Activated CD8-positive, alpha-beta T cell treated with anti-CD3 and anti-CD28 coated beads for 36 hours (primary cell): ENCODE data around the gene KCNJ3. TPM values are rescaled to one million over a fixed set of nuclear protein-coding genes. Genes with fewer than 3 reads are reported as not detected.

ENCODE experiments used
- ATAC-seq: fragments of 200-7000 bp; cut with Tn5 transposase; one replicate; pipeline ENCODE4 v1.10.0; 2021; ENCODE audit warnings: mild to moderate bottlenecking, moderate library complexity
- CTCF ChIA-PET: fragments of 350-600 bp; sonication (Branson Sonifier 250); formaldehyde crosslinking; loops from one replicate; lab custom pipeline; 2021; ENCODE audit warnings: antibody characterized with exemption; lab: Charles Lee
- POLR2A ChIA-PET: fragments of 350-600 bp; sonication (Branson Sonifier 250); formaldehyde crosslinking; loops from one replicate; lab custom pipeline; 2021; ENCODE audit warnings: antibody characterized with exemption; lab: Charles Lee
- DNase-seq: peaks from one replicate; pipeline ENCODE4 v3.0.0-alpha.2; 2020
- H3K27ac Mint-ChIP-seq: one replicate; pipeline ENCODE4 v1.8.0; 2021; ENCODE audit warnings: mild to moderate bottlenecking, mixed read lengths
- H3K27me3 Mint-ChIP-seq: one replicate; pipeline ENCODE4 v1.8.0; 2021; ENCODE audit warnings: mixed read lengths
- H3K36me3 Mint-ChIP-seq: one replicate; pipeline ENCODE4 v1.8.0; 2021; ENCODE audit warnings: low read depth, mixed read lengths
- H3K4me1 Mint-ChIP-seq: one replicate; pipeline ENCODE4 v1.8.0; 2021; ENCODE audit warnings: low read depth, mixed read lengths
- H3K4me3 Mint-ChIP-seq: one replicate; pipeline ENCODE4 v1.8.0; 2021; ENCODE audit warnings: mild to moderate bottlenecking, moderate library complexity, mixed read lengths
- H3K9me3 Mint-ChIP-seq: one replicate; pipeline ENCODE4 v1.8.0; 2021; ENCODE audit warnings: mixed read lengths
- intact Hi-C: fragments of 100-400 bp; cut with micrococcal nuclease; formaldehyde crosslinking; loops from one replicate; pipeline ENCODE4 v1.10.0; 2022
- total RNA-seq, 2 experiments: library from RNA; stranded (reverse); gene quantifications; one replicate each; pipeline ENCODE4 v1.2.3, GENCODE V29; 2021
- TF ChIP-seq, protein P1 (sequence below): fragments of 200-600 bp; IDR thresholded peaks from one replicate; pipeline ENCODE4 v1.8.0; 2022; ENCODE audit warnings: antibody characterized with exemption, mild to moderate bottlenecking

KCNJ3 gene
- total RNA-seq, 2 experiments from 2014 or later = not detected

DNA sequence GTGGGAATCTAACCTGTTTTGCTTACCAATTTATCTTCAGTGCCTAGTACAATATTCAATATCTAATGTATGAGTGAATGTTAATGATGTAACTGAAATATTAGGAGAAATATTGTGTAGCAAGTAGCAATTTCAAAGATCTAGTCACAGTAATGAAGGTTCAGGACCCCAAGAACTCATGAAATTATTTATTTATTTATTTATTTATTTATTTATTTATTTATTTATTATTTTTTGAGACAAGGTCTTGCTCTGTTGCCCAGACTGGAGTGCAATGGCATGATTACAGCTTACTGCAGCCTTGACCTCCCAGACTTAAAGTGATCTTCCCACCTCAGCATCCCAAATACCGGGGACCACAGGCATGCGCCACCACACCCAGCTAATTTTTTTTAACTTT lies 126.9 kb downstream of the KCNJ3 start:
- ChIA-PET POLR2A (no interaction called here), CTCF (no interaction called here)
- DNase-seq = no peak
- Mint-ChIP-seq H3K27me3 (no peaks in the 10 kb centered on the region), H3K36me3 (no peaks in the 10 kb centered on the region), H3K4me3 (no peak overlapping the region), H3K9me3 (no peaks in the 10 kb centered on the region), H3K27ac (no peak overlapping the region), H3K4me1 (no peaks in the 10 kb centered on the region)
- intact Hi-C loops = no loop called here
- ATAC-seq = no peak
- TF ChIP-seq, protein P1, sequence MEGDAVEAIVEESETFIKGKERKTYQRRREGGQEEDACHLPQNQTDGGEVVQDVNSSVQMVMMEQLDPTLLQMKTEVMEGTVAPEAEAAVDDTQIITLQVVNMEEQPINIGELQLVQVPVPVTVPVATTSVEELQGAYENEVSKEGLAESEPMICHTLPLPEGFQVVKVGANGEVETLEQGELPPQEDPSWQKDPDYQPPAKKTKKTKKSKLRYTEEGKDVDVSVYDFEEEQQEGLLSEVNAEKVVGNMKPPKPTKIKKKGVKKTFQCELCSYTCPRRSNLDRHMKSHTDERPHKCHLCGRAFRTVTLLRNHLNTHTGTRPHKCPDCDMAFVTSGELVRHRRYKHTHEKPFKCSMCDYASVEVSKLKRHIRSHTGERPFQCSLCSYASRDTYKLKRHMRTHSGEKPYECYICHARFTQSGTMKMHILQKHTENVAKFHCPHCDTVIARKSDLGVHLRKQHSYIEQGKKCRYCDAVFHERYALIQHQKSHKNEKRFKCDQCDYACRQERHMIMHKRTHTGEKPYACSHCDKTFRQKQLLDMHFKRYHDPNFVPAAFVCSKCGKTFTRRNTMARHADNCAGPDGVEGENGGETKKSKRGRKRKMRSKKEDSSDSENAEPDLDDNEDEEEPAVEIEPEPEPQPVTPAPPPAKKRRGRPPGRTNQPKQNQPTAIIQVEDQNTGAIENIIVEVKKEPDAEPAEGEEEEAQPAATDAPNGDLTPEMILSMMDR = no peak

DNA sequence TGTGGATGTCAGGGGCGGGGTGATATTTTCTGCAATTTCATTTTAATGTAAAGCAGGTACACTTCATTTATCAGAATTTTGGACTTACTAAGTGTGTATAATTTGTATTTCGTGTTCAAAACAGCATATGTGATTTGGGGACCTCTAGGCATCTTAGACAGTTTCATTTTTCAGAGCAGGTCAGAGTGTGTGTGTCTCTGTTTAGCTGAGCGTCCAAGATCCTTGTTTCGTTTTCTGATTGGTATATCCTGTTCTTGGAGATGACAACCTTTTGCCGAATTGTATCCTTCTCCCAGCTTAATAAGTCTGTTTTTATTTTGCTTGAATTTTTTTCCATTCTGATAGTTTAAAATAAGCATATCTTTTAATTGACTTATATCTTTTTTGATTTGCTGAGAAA lies 128.3 kb downstream of the KCNJ3 start:
- ChIA-PET CTCF (no interaction called here), POLR2A (no interaction called here)
- Mint-ChIP-seq H3K4me1 (no peaks in the 10 kb centered on the region), H3K27me3 (no peaks in the 10 kb centered on the region), H3K27ac (no peak overlapping the region), H3K9me3 (no peaks in the 10 kb centered on the region), H3K4me3 (no peak overlapping the region), H3K36me3 (no peaks in the 10 kb centered on the region)
- intact Hi-C loops = no loop called here
- TF ChIP-seq, protein P1 = no peak
- DNase-seq (no peak), ATAC-seq (no peak)

DNA sequence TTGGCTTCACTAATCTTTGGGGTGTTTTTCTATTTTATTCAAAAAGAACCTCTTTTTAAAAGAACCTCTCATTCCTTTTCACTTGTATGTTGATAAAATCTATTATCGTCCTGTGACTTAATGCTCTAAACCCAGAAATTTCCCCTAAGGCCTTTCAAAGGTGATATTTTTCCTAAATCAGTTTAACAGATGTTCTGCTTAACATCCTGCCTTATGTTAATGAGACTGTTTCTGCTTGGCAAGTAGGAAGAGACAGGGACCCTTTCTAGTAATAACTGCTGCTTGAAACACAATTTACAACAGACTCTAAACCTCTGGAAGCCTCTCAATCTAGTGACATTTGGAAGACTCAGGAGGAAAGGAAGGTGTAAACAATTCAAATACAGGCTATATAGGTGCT lies 128.8 kb downstream of the KCNJ3 start:
- no peaks in the 10 kb centered on the region for H3K27me3 Mint-ChIP-seq
- H3K4me3 Mint-ChIP-seq = no peak overlapping the region
- POLR2A ChIA-PET = no interaction called here
- H3K4me1 Mint-ChIP-seq = no peaks in the 10 kb centered on the region
- H3K27ac Mint-ChIP-seq = no peak overlapping the region
- DNase-seq = no peak
- ATAC-seq = no peak
- TF ChIP-seq, protein P1 = no peak
- intact Hi-C loops = no loop called here
- CTCF ChIA-PET = no interaction called here
- no peaks in the 10 kb centered on the region for H3K36me3 Mint-ChIP-seq
- H3K9me3 Mint-ChIP-seq = no peaks in the 10 kb centered on the region

DNA sequence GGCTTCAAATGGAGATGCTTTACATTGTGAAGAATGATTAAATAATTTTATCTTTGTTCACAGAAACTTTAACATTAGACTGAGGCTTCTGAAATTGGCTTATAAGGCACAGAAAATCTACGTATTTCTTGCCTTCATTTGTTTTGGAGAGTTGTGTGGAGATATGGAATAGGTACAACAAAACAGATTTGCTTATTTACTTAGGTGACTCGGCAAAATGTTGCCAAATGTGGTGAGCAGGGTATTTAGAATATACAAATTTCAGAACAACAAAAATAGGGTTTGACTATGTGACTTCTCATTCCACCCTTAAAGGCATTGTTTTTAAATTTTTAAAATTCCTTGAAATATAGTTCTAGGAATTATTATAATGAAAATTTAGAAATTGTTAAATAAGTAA lies 134.2 kb downstream of the KCNJ3 start:
- no peak overlapping the region for H3K4me3 Mint-ChIP-seq
- ATAC-seq = no peak
- no peak for DNase-seq
- no peak overlapping the region for H3K27ac Mint-ChIP-seq
- H3K9me3 Mint-ChIP-seq = no peaks in the 10 kb centered on the region
- intact Hi-C loops = no loop called here
- CTCF ChIA-PET = no interaction called here
- H3K36me3 Mint-ChIP-seq = no peaks in the 10 kb centered on the region
- no peaks in the 10 kb centered on the region for H3K4me1 Mint-ChIP-seq
- no peaks in the 10 kb centered on the region for H3K27me3 Mint-ChIP-seq
- POLR2A ChIA-PET = no interaction called here
- TF ChIP-seq, protein P1 = no peak

DNA sequence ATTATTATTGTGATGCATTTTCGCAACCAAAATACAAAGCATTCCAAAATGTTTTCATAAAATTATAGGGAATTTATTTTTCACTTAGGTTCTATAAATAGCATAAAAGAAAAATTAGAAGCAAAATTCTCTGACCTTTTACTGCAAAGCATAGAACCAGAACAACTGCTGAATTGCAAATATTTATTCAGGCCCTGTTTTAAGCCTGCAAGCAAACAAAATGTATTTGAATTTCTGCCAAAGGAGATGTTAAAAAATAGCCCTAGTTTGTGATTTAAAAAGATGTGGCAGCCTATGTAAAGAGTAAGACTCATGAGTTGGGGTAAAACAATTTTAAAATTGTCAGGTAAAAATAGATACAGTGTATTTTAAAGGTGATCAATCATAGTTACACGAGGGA lies 138.1 kb downstream of the KCNJ3 start:
- Mint-ChIP-seq H3K4me1 (no peaks in the 10 kb centered on the region), H3K9me3 (no peaks in the 10 kb centered on the region), H3K27me3 (no peaks in the 10 kb centered on the region), H3K36me3 (no peaks in the 10 kb centered on the region), H3K27ac (no peak overlapping the region), H3K4me3 (no peak overlapping the region)
- ChIA-PET POLR2A (no interaction called here), CTCF (no interaction called here)
- intact Hi-C loops = no loop called here
- DNase-seq (no peak), ATAC-seq (no peak)
- TF ChIP-seq, protein P1 = no peak
